HepG2 (cell line): Measurements from ENCODE around the gene TNFSF12. TPM values are rescaled to one million over a fixed set of nuclear protein-coding genes. Genes with fewer than 3 reads are reported as not detected.

ENCODE experiments used
- DMTF1 ChIP-seq: sonication (generic); formaldehyde crosslinking; IDR thresholded peaks from 2 replicates; pipeline ENCODE4 v1.4.0; 2020; ENCODE audit warnings: mild to moderate bottlenecking, missing genetic modification reagents
- FOXA1 ChIP-seq, 2 experiments: fragments of 450-650 bp in 1 of 2; sonication (generic) in 1 of 2; formaldehyde crosslinking in 1 of 2; IDR thresholded peaks; 2 replicates each; pipeline versions ENCODE4 v1.4.0 to v1.6.1; 2016 to 2020; ENCODE audit warnings: missing genetic modification reagents in 1 of 2
- HNF4A ChIP-seq: sonication (generic); formaldehyde crosslinking; IDR thresholded peaks from 2 replicates; pipeline ENCODE4 v1.4.0; 2020; ENCODE audit warnings: missing genetic modification reagents
- MAZ ChIP-seq, 2 experiments: sonication (generic) in 1 of 2; formaldehyde crosslinking in 1 of 2; IDR thresholded peaks; 2 replicates each; pipeline versions ENCODE4 v1.5.0 to v1.6.1; 2012 to 2020; ENCODE audit warnings: low read depth in 2 of 2, mild to moderate bottlenecking in 2 of 2, borderline replicate concordance in 1 of 2, improper control_type of control experiment in 1 of 2, low read length in 1 of 2, missing genetic modification reagents in 1 of 2, moderate library complexity in 1 of 2
- NFIC ChIP-seq: IDR thresholded peaks from 2 replicates; pipeline ENCODE4 v1.6.1; 2012; ENCODE audit warnings: mild to moderate bottlenecking, low read length, inconsistent platforms
- NFKBIZ ChIP-seq: IDR thresholded peaks from 2 replicates; pipeline ENCODE4 v1.6.1; 2018; ENCODE audit warnings: missing genetic modification reagents, missing compliant biosample characterization
- PLRG1 ChIP-seq: fragments of 450-650 bp; conservative IDR thresholded peaks from 2 replicates; pipeline ENCODE4 v1.6.1; 2016
- ZBTB25 ChIP-seq: IDR thresholded peaks from 2 replicates; pipeline ENCODE4 v1.6.1; 2018; ENCODE audit warnings: missing genetic modification reagents
- ZBTB40 ChIP-seq, 2 experiments: fragments of 450-650 bp in 1 of 2; sonication (generic) in 1 of 2; formaldehyde crosslinking in 1 of 2; IDR thresholded peaks; 2 replicates each; pipeline versions ENCODE4 v1.6.1 to v1.8.0; 2016 to 2022; ENCODE audit warnings: antibody characterized with exemption in 1 of 2, mild to moderate bottlenecking in 1 of 2, missing genetic modification reagents in 1 of 2
- ZNF138 ChIP-seq: sonication (generic); formaldehyde crosslinking; IDR thresholded peaks from 2 replicates; pipeline ENCODE4 v1.5.0; 2020; ENCODE audit warnings: mild to moderate bottlenecking, low read depth, missing genetic modification reagents
- ZNF30 ChIP-seq: sonication (generic); formaldehyde crosslinking; IDR thresholded peaks from 2 replicates; pipeline ENCODE4 v1.5.0; 2020; ENCODE audit warnings: mild to moderate bottlenecking, missing genetic modification reagents
- ZNF792 ChIP-seq: IDR thresholded peaks from 2 replicates; pipeline ENCODE4 v1.6.1; 2016
- ZSCAN5A ChIP-seq: sonication (generic); formaldehyde crosslinking; IDR thresholded peaks from 2 replicates; pipeline ENCODE4 v1.8.0; 2022; ENCODE audit warnings: mild to moderate bottlenecking, missing genetic modification reagents, borderline replicate concordance
- polyA plus RNA-seq, 8 experiments: library from polyadenylated mRNA; depleted of rRNA in 3 of 8; stranded (reverse) in 7 of 8; unstranded in 1 of 8; fragments of >200 nt; fragmentation: Illumina TruSeq in 4 of 8; extraction: Trizol in 4 of 8; gene quantifications; 2 replicates each; pipeline versions ENCODE4 v1.2.1 to v1.2.3, GENCODE V29; 2011 to 2016; ENCODE audit warnings: low read depth in 4 of 8, missing spikeins in 1 of 8, mixed read lengths in 1 of 8; ENCODE audit not compliant: insufficient read depth in 1 of 8
- total RNA-seq, 5 experiments: library from RNA; depleted of rRNA; stranded (reverse); fragments of >200 nt; fragmentation: Illumina TruSeq; extraction: Trizol; gene quantifications; 2 replicates each; pipeline ENCODE4 v1.2.3, GENCODE V29; 2016; ENCODE audit warnings: low read depth in 1 of 5

TNFSF12 gene
- total and polyA plus RNA-seq, 2 of the 13 experiments (the other 11 are each of a cell fraction or from before 2014, with no cell fraction given) = 0.93 to 7.2 TPM

- 0 out of 2 replicates have a peak, but pooled peaks have one; percentile 60 for TF ChIP-seq MAZ (IDR thresholded peaks at IDR 0.05; ENCODE audit: borderline replicate concordance, low read depth, low read length)
- TF ChIP-seq MAZ (CRISPR knock-in tag; IDR thresholded peaks at IDR 0.05; ENCODE audit: low read depth) = peak; percentile 82
- TF ChIP-seq ZNF30 (CRISPR knock-in tag) = no peak
- TF ChIP-seq ZBTB25 (CRISPR knock-in tag) = 0 out of 2 replicates have a peak, but pooled peaks have one; percentile 15
- TF ChIP-seq ZNF138 (CRISPR knock-in tag) = peak; percentile 93
- TF ChIP-seq PLRG1 = no peak
- no peak for TF ChIP-seq NFKBIZ (CRISPR knock-in tag)
- no peak for TF ChIP-seq DMTF1 (CRISPR knock-in tag)
- TF ChIP-seq HNF4A (CRISPR knock-in tag) = no peak
- 0 out of 2 replicates have a peak, but pooled peaks have one; percentile 24 for TF ChIP-seq NFIC
- no peak for TF ChIP-seq FOXA1 (IDR thresholded peaks at IDR 0.05)
- TF ChIP-seq FOXA1 (CRISPR knock-in tag; IDR thresholded peaks at IDR 0.05) = no peak
- no peak for TF ChIP-seq ZNF792
- TF ChIP-seq ZBTB40 (IDR thresholded peaks at IDR 0.05) = peak; percentile 32; the same call in 1 of the 2 replicates
- peak; percentile 70 for TF ChIP-seq ZBTB40 (CRISPR knock-in tag; IDR thresholded peaks at IDR 0.05)
- TF ChIP-seq ZSCAN5A = no peak
Observed at GRCh38 chr17:7572588-7573323, 23.9 kb downstream of the TNFSF12 start (continued).
